K562 (cell line): ENCODE results near the gene CEP192.
A peak's percentile ranks its signal among the peaks of the same experiment; 100 is the strongest.

Source experiments
- GTF2F1 ChIP-seq: IDR thresholded peaks from 2 replicates; pipeline ENCODE4 v1.6.1; 2011; ENCODE audit warnings: low read depth, low read length, improper control_type of control experiment
- HNRNPK ChIP-seq: fragments of 200-400 bp; formaldehyde crosslinking; IDR thresholded peaks from one replicate; pipeline ENCODE4 v1.6.1; 2018; ENCODE audit warnings: mild to moderate bottlenecking, low read depth, low read length; ENCODE audit not compliant: poor library complexity, severe bottlenecking
- MYBL2 ChIP-seq, 2 experiments: fragments of 450-650 bp in 1 of 2; sonication (generic) in 1 of 2; formaldehyde crosslinking in 1 of 2; IDR thresholded peaks; 2 replicates each; pipeline versions ENCODE4 v1.6.1 to v1.8.1; 2017 to 2022; ENCODE audit warnings: borderline replicate concordance in 1 of 2, inconsistent platforms in 1 of 2, low read depth in 1 of 2, mild to moderate bottlenecking in 1 of 2, missing genetic modification reagents in 1 of 2, moderate library complexity in 1 of 2
- NCOA2 ChIP-seq, 2 experiments: fragments of 450-650 bp; IDR thresholded peaks; 2 replicates each; pipeline ENCODE4 v1.6.1; 2018; ENCODE audit warnings: mild to moderate bottlenecking in 2 of 2, moderate library complexity in 1 of 2; ENCODE audit not compliant: partially characterized antibody in 2 of 2
- SIRT6 ChIP-seq: IDR thresholded peaks from one replicate; pipeline ENCODE4 v1.6.1; 2012; ENCODE audit warnings: low read depth, mild to moderate bottlenecking, control low read depth, inconsistent platforms, low read length, moderate library complexity
- TF ChIP-seq, protein P1 (sequence below): sonication (generic); formaldehyde crosslinking; IDR thresholded peaks from 2 replicates; pipeline ENCODE4 v1.5.0; 2020; ENCODE audit warnings: missing genetic modification reagents
- TF ChIP-seq, protein P2 (sequence below), 3 experiments: IDR thresholded peaks in 2 of 3; conservative IDR thresholded peaks in 1 of 3; 2 replicates each; pipeline ENCODE4 v1.5.1; 2011 to 2012; ENCODE audit warnings: low read length in 3 of 3, mild to moderate bottlenecking in 3 of 3, control low read depth in 2 of 3, improper control_type of control experiment in 1 of 3, inconsistent platforms in 1 of 3, low read depth in 1 of 3, mixed read lengths in 1 of 3, moderate library complexity in 1 of 3; ENCODE audit not compliant: insufficient read depth in 2 of 3

DNA sequence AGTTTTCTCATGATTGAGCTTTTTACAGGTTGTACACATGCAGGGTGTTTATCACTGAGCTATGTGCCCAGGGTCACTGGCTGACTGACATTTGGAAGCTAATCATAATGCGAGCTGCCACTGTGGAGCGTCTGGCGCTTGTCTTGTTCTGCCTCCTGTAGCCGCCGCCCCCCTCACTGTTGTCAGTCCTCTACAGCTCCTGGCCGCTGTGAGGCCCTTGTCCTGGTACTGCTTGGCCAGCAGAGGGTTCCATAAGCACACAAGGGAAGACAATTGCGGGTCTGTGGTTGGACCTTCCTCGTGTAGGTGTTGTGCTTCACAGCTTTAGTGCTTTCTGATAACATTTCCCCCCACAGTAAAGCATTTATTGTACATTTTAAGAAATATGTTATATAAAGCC lies 121.8 kb downstream of the CEP192 start:
- TF ChIP-seq, protein P1, sequence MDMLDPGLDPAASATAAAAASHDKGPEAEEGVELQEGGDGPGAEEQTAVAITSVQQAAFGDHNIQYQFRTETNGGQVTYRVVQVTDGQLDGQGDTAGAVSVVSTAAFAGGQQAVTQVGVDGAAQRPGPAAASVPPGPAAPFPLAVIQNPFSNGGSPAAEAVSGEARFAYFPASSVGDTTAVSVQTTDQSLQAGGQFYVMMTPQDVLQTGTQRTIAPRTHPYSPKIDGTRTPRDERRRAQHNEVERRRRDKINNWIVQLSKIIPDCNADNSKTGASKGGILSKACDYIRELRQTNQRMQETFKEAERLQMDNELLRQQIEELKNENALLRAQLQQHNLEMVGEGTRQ (CRISPR knock-in tag): no peak
- no peak for TF ChIP-seq MYBL2 (IDR thresholded peaks at IDR 0.05; ENCODE audit: low read depth)
- no peak for TF ChIP-seq MYBL2 (CRISPR knock-in tag; IDR thresholded peaks at IDR 0.05; ENCODE audit: borderline replicate concordance)
- no peak for TF ChIP-seq NCOA2 (IDR thresholded peaks at IDR 0.05; ENCODE audit: partially characterized antibody in 2 of 2)
- TF ChIP-seq HNRNPK: no peak
- TF ChIP-seq, protein P2, sequence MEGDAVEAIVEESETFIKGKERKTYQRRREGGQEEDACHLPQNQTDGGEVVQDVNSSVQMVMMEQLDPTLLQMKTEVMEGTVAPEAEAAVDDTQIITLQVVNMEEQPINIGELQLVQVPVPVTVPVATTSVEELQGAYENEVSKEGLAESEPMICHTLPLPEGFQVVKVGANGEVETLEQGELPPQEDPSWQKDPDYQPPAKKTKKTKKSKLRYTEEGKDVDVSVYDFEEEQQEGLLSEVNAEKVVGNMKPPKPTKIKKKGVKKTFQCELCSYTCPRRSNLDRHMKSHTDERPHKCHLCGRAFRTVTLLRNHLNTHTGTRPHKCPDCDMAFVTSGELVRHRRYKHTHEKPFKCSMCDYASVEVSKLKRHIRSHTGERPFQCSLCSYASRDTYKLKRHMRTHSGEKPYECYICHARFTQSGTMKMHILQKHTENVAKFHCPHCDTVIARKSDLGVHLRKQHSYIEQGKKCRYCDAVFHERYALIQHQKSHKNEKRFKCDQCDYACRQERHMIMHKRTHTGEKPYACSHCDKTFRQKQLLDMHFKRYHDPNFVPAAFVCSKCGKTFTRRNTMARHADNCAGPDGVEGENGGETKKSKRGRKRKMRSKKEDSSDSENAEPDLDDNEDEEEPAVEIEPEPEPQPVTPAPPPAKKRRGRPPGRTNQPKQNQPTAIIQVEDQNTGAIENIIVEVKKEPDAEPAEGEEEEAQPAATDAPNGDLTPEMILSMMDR (IDR thresholded peaks at IDR 0.05 in 2 of 3, conservative IDR thresholded peaks at IDR 0.05 in 1 of 3; ENCODE audit: insufficient read depth in 2 of 3, low read depth in 1 of 3, low read length in 3 of 3): peak; percentile 39 to 70 (median 52); a peak in 5 of 6 replicates
- no peak for TF ChIP-seq SIRT6
- TF ChIP-seq GTF2F1: no peak
